GM12878 (cell line): Measurements from ENCODE around the gene STX8. TPM values are rescaled to one million over a fixed set of nuclear protein-coding genes. Genes with fewer than 3 reads are reported as not detected.

Source experiments
- ATAC-seq: fragments of 200-7000 bp; cut with Tn5 transposase; 3 replicates; pipeline ENCODE4 v1.9.1; 2020; ENCODE audit warnings: mild to moderate bottlenecking, moderate library complexity
- BruUV-seq: library from RNA; stranded (reverse); fragments of 400-500 nt; replicated peaks from 2 replicates; lab custom pipeline; 2021; lab: Mats Ljungman, UMichigan
- CTCF ChIA-PET: fragments of 300-600 bp; sonication (Branson Sonifier 250); formaldehyde crosslinking; extraction: SDS; loops from one replicate; lab custom pipeline; 2021; ENCODE audit warnings: inconsistent platforms; lab: Yijun Ruan, JAX
- POLR2A ChIA-PET: fragments of 350-600 bp; formaldehyde crosslinking; extraction: SDS; loops from one replicate; lab custom pipeline; 2021; ENCODE audit warnings: inconsistent platforms; lab: Charles Lee
- RAD21 ChIA-PET: fragments of 300-600 bp; sonication (Branson Sonifier 250); formaldehyde crosslinking; loops from one replicate; lab custom pipeline; 2023; ENCODE audit warnings: antibody characterized with exemption; ENCODE audit not compliant: unreplicated experiment; lab: Charles Lee
- SMC1A ChIA-PET: fragments of 300-600 bp; sonication (Branson Sonifier 250); formaldehyde crosslinking; loops from one replicate; lab custom pipeline; 2023; ENCODE audit not compliant: unreplicated experiment, uncharacterized antibody; lab: Charles Lee
- DNase-seq: peaks from one replicate; pipeline ENCODE4 v3.0.0-alpha.2; 2011; ENCODE audit warnings: low read depth, low spot score
- FAIRE-seq: peaks from 3 replicates; lab custom pipeline; 2011; peaks lifted over from hg19 to GRCh38; lab: Jason Lieb, UNC
- H2AFZ ChIP-seq: 2 replicates; pipeline ENCODE4 v1.6.0; 2011; ENCODE audit warnings: low read depth, low read length, control low read depth; ENCODE audit not compliant: control insufficient read depth
- H3K27ac ChIP-seq: 2 replicates; pipeline ENCODE4 v1.5.1; 2011; ENCODE audit warnings: control low read depth; ENCODE audit not compliant: control insufficient read depth, insufficient read depth
- H3K27me3 ChIP-seq, 2 experiments: replicated peaks in 1 of 2; 2 replicates each; pipeline versions ENCODE4 v1.6.0 to v1.6.1; 2011; ENCODE audit warnings: low read length in 1 of 2; ENCODE audit not compliant: control insufficient read depth in 2 of 2, insufficient read depth in 2 of 2
- H3K36me3 ChIP-seq, 2 experiments: 2 replicates each; pipeline ENCODE4 v1.5.1; 2011; ENCODE audit warnings: low read length in 1 of 2; ENCODE audit not compliant: control insufficient read depth in 2 of 2, insufficient read depth in 2 of 2
- H3K4me1 ChIP-seq: 2 replicates; pipeline ENCODE4 v1.6.1; 2011; ENCODE audit warnings: mild to moderate bottlenecking, low read length, moderate library complexity, mixed read lengths; ENCODE audit not compliant: control insufficient read depth, insufficient read depth
- H3K4me2 ChIP-seq: 2 replicates; pipeline ENCODE4 v1.6.0; 2011; ENCODE audit warnings: control low read depth; ENCODE audit not compliant: control insufficient read depth, insufficient read depth
- H3K4me3 ChIP-seq: fragments of 200-600 bp; sonication (generic); 2 replicates; pipeline ENCODE4 v1.5.1; 2016
- H3K79me2 ChIP-seq: 2 replicates; pipeline ENCODE4 v1.6.0; 2011; ENCODE audit warnings: low read length; ENCODE audit not compliant: control insufficient read depth, insufficient read depth
- H3K9ac ChIP-seq: 2 replicates; pipeline ENCODE4 v1.8.0; 2011; ENCODE audit warnings: low read length, control low read depth, mixed read lengths; ENCODE audit not compliant: control insufficient read depth, insufficient read depth
- H3K9me3 ChIP-seq: replicated peaks from 3 replicates; pipeline ENCODE4 v1.5.1; 2011; ENCODE audit warnings: mild to moderate bottlenecking, low read length; ENCODE audit not compliant: control insufficient read depth, insufficient read depth
- H4K20me1 ChIP-seq: 2 replicates; pipeline ENCODE4 v1.6.0; 2011; ENCODE audit not compliant: control insufficient read depth, insufficient read depth
- CHD2 ChIP-seq: IDR thresholded peaks from 2 replicates; pipeline ENCODE4 v1.6.1; 2011; ENCODE audit warnings: low read depth, low read length, improper control_type of control experiment, borderline replicate concordance
- POLR2A ChIP-seq: IDR thresholded peaks from 2 replicates; pipeline ENCODE4 v1.6.1; 2011; ENCODE audit warnings: low read depth, mild to moderate bottlenecking, low read length
- RAD51 ChIP-seq: fragments of 450-650 bp; IDR thresholded peaks from 2 replicates; pipeline ENCODE4 v1.6.1; 2016; ENCODE audit warnings: moderate library complexity, mild to moderate bottlenecking, inconsistent platforms
- RFX5 ChIP-seq: IDR thresholded peaks from 2 replicates; pipeline ENCODE4 v1.6.1; 2011; ENCODE audit warnings: low read depth, low read length, improper control_type of control experiment
- SMAD5 ChIP-seq: IDR thresholded peaks from 2 replicates; pipeline ENCODE4 v1.6.1; 2016; ENCODE audit warnings: antibody characterized with exemption, low read depth
- SPI1 ChIP-seq: IDR thresholded peaks from 2 replicates; pipeline ENCODE4 v1.6.1; 2011; ENCODE audit warnings: low read depth, mild to moderate bottlenecking, low read length, moderate library complexity, borderline replicate concordance; ENCODE audit not compliant: insufficient read depth
- TCF12 ChIP-seq: IDR thresholded peaks from 2 replicates; pipeline ENCODE4 v1.6.1; 2011; ENCODE audit warnings: low read depth, mild to moderate bottlenecking, low read length
- YBX1 ChIP-seq: fragments of 450-650 bp; IDR thresholded peaks from 2 replicates; pipeline ENCODE4 v1.6.1; 2016; ENCODE audit warnings: antibody characterized with exemption
- YY1 ChIP-seq: IDR thresholded peaks from 2 replicates; pipeline ENCODE4 v1.6.1; 2011; ENCODE audit warnings: low read depth, mild to moderate bottlenecking, low read length
- WGBS: methylation state at CpG from one replicate; pipeline ENCODE4 v1.1.6; 2016; ENCODE audit warnings: low lambda C conversion rate; ENCODE audit not compliant: insufficient replicate concordance, insufficient coverage; ENCODE audit errors: missing lambda C conversion rate; 5-methylcytosine and 5-hydroxymethylcytosine counted together
- in situ Hi-C: fragments of 300-500 bp; cut with MboI; formaldehyde crosslinking; loops from 9 replicates; pipeline ENCODE4 v1.14.3; 2018; ENCODE audit warnings: mixed read lengths
- intact Hi-C: fragments of 100-400 bp; cut with micrococcal nuclease; formaldehyde crosslinking; loops from one replicate; pipeline ENCODE4 v1.14.2; 2022; ENCODE audit not compliant: unreplicated experiment
- polyA plus RNA-seq, 11 experiments: library from polyadenylated mRNA; depleted of rRNA in 4 of 11; unstranded in 6 of 11; stranded (reverse) in 5 of 11; fragments of >200 nt; fragmentation: Nextera tagmentation in 4 of 11; fragmentation: Illumina TruSeq in 1 of 11; extraction: Ambion mirVana in 4 of 11; extraction: Trizol in 1 of 11; gene quantifications; 1 replicate in 1 of 11; 2 replicates in 10 of 11; pipeline versions ENCODE4 v1.2.1 to v1.2.3, GENCODE V29; 2011 to 2016; ENCODE audit warnings: inconsistent platforms in 2 of 11, missing spikeins in 2 of 11, low read depth in 1 of 11
- total RNA-seq, 4 experiments: library from RNA; depleted of rRNA in 3 of 4; stranded (reverse); fragments of >200 nt in 3 of 4; fragmentation: Illumina TruSeq in 1 of 4; extraction: Trizol in 1 of 4; gene quantifications; 2 replicates each; pipeline versions ENCODE4 v1.2.1 to v1.2.3, GENCODE V29; 2013 to 2021
- TF ChIP-seq, protein P1 (sequence below): fragments of 450-650 bp; IDR thresholded peaks from 2 replicates; pipeline ENCODE4 v1.6.1; 2018; ENCODE audit warnings: mild to moderate bottlenecking, low read depth, moderate library complexity; ENCODE audit not compliant: partially characterized antibody

Gene STX8
- total and polyA plus RNA-seq, 10 of the 15 experiments (the other 5 are each of a cell fraction or from before 2014, with no cell fraction given) = 47.9 to 151 (median 72.9) TPM

DNA sequence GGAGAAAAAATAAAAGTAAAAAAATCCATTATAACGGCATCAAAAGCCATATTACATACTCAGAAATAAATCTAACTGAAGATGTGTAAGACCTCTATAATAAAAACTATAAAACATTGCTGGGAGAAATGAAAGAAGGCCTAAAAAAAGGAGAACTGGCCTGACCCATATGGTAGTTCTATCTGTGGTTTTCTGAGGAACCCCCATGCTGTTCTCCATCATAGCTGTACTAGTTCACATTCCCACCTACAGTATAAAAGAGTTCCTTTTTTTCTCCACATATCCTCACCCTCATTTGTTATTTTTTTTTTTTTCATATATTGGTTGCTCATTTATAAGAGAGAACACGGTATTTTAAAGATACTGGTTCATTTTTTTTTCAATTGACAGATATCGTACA, 191.8 kb downstream of the STX8 start:
- intact Hi-C loops = no loop called here
- Histone ChIP-seq H3K27me3 (no peaks in the 10 kb centered on the region), H2AFZ (no peak overlapping the region), H3K9ac (no peak overlapping the region), H3K36me3 (no peaks in the 10 kb centered on the region), H3K4me2 (no peak overlapping the region), H3K79me2 (no peaks in the 10 kb centered on the region), H4K20me1 (no peaks in the 10 kb centered on the region), H3K27ac (no peak overlapping the region), H3K4me3 (no peak overlapping the region), H3K4me1 (no peaks in the 10 kb centered on the region), H3K9me3 (no peaks in the 10 kb centered on the region)
- TF ChIP-seq SPI1 (peak; percentile 64; the same call in 1 of the 2 replicates), RFX5 (no peak)
- ChIA-PET CTCF (no interaction called here), POLR2A (no interaction called here), SMC1A (interaction anchor here (1.2 kb wide), 1 partner anchor 14 kb away, joined by 3 read pairs; no protein-coding TSS in a partner anchor), RAD21 (no interaction called here)
- in situ Hi-C loops = no loop called here
- no peak for ATAC-seq
- 73% methylated on average over 3 of the region's 3 CpGs for WGBS
- no TSS peak for BruUV-seq
- DNase-seq = no peak
- no peak for FAIRE-seq

DNA sequence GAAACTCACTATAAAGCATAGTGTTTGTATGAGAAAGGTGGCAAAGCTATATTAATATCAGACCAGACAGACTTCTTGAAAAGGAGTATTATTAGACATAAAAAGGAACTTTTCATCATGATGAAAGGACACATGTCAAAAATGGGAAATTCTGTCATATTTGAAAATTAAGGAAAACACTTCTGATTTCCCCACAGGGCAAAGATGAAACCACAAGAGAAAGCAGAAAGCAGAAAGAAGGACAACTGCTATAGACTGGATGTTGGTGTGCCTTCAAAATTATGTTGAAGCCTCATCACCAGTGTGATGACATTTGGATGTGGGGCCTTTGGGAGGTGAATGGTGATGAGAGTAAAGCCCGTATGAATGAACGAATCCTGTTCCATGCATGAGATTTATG, 193.0 kb downstream of the STX8 start:
- H3K4me3 ChIP-seq = no peak overlapping the region
- WGBS = 97% methylated on average over 2 of the region's 2 CpGs
- H3K9me3 ChIP-seq = no peaks in the 10 kb centered on the region
- in situ Hi-C loops = no loop called here
- H3K4me2 ChIP-seq = no peak overlapping the region
- H2AFZ ChIP-seq = no peak overlapping the region
- no peak overlapping the region for H3K9ac ChIP-seq
- H3K36me3 ChIP-seq = no peaks in the 10 kb centered on the region
- CTCF ChIA-PET = no interaction called here
- H3K27ac ChIP-seq = no peak overlapping the region
- DNase-seq = no peak
- intact Hi-C loops = no loop called here
- H4K20me1 ChIP-seq = no peaks in the 10 kb centered on the region
- SMC1A ChIA-PET = interaction anchor here (1.2 kb wide), 1 partner anchor 13 kb away, joined by 3 read pairs; no protein-coding TSS in a partner anchor
- ATAC-seq = no peak
- RAD21 ChIA-PET = no interaction called here
- no peaks in the 10 kb centered on the region for H3K4me1 ChIP-seq
- H3K79me2 ChIP-seq = no peaks in the 10 kb centered on the region
- no TSS peak for BruUV-seq
- no peak for FAIRE-seq
- POLR2A ChIA-PET = no interaction called here
- no peak for TF ChIP-seq CHD2
- TF ChIP-seq YBX1 = no peak
- TF ChIP-seq POLR2A = no peak
- TF ChIP-seq TCF12 = no peak
- no peak for TF ChIP-seq YY1
- no peak for TF ChIP-seq RAD51
- TF ChIP-seq, protein P1, sequence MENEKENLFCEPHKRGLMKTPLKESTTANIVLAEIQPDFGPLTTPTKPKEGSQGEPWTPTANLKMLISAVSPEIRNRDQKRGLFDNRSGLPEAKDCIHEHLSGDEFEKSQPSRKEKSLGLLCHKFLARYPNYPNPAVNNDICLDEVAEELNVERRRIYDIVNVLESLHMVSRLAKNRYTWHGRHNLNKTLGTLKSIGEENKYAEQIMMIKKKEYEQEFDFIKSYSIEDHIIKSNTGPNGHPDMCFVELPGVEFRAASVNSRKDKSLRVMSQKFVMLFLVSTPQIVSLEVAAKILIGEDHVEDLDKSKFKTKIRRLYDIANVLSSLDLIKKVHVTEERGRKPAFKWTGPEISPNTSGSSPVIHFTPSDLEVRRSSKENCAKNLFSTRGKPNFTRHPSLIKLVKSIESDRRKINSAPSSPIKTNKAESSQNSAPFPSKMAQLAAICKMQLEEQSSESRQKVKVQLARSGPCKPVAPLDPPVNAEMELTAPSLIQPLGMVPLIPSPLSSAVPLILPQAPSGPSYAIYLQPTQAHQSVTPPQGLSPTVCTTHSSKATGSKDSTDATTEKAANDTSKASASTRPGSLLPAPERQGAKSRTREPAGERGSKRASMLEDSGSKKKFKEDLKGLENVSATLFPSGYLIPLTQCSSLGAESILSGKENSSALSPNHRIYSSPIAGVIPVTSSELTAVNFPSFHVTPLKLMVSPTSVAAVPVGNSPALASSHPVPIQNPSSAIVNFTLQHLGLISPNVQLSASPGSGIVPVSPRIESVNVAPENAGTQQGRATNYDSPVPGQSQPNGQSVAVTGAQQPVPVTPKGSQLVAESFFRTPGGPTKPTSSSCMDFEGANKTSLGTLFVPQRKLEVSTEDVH = no peak
- no peak for TF ChIP-seq SMAD5
- TF ChIP-seq, all 136 proteins: peak for 0
- no peaks in the 10 kb centered on the region for H3K27me3 ChIP-seq
